Activated CD4-positive, alpha-beta T cell treated with anti-CD3 and anti-CD28 coated beads, Interleukin-2, amount 50 U/mL, for 48 hours (primary cell): ENCODE measurements around the gene CT45A5.
"Not testable (repeated sequence)": the region's sequence is repeated elsewhere in the genome, so short reads cannot be mapped to it uniquely, and the experiment has no call there.

ENCODE experiments used
- DNase-seq, 2 experiments: peaks; one replicate each; pipeline ENCODE4 v3.0.0-alpha.2; 2020

Gene CT45A5, protein sequence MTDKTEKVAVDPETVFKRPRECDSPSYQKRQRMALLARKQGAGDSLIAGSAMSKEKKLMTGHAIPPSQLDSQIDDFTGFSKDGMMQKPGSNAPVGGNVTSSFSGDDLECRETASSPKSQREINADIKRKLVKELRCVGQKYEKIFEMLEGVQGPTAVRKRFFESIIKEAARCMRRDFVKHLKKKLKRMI

DNA sequence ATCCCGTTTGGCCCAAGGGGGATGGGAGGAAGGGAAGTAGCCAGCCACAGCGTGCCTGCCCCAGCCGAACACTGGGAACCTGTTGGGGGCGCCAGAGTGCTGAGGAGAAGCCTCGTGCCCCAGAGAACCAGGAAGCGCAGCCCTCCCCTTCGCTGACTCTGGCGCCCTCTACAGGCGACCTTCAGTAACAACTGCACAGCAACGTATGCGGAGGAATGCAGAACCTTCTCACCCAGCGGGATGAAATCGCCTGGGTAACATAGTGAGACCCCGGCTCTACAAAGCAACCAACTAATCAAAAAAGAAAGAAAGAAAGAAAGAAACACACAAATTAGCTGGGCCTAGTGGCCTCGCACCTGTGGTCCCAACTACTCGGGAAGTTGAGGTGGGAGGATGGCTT is at the start of gene CT45A5:
CT45A5 (minus strand) TSS at position 101 of the 400 bp plus-strand sequence. CDS start 3,774 bp downstream, outside the sequence.
- not testable (repeated sequence) for DNase-seq

DNA sequence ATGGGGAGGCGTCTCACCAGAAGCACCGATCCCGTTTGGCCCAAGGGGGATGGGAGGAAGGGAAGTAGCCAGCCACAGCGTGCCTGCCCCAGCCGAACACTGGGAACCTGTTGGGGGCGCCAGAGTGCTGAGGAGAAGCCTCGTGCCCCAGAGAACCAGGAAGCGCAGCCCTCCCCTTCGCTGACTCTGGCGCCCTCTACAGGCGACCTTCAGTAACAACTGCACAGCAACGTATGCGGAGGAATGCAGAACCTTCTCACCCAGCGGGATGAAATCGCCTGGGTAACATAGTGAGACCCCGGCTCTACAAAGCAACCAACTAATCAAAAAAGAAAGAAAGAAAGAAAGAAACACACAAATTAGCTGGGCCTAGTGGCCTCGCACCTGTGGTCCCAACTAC is 34.6 kb upstream of the CT45A5 start, which contains the start of gene CT45A2:
CT45A2 (minus strand) TSS at position 101 of the 400 bp plus-strand sequence. CDS start 3,747 bp downstream, outside the sequence.
- DNase-seq: not testable (repeated sequence)

DNA sequence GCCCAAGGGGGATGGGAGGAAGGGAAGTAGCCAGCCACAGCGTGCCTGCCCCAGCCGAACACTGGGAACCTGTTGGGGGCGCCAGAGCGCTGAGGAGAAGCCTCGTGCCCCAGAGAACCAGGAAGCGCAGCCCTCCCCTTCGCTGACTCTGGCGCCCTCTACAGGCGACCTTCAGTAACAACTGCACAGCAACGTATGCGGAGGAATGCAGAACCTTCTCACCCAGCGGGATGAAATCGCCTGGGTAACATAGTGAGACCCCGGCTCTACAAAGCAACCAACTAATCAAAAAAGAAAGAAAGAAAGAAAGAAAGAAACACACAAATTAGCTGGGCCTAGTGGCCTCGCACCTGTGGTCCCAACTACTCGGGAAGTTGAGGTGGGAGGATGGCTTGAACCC is 17.4 kb upstream of the CT45A5 start, which contains the start of gene CT45A6:
CT45A6 (minus strand) TSS at position 101 of the 400 bp plus-strand sequence. CDS start 3,794 bp downstream, outside the sequence.
- DNase-seq: not testable (repeated sequence)

DNA sequence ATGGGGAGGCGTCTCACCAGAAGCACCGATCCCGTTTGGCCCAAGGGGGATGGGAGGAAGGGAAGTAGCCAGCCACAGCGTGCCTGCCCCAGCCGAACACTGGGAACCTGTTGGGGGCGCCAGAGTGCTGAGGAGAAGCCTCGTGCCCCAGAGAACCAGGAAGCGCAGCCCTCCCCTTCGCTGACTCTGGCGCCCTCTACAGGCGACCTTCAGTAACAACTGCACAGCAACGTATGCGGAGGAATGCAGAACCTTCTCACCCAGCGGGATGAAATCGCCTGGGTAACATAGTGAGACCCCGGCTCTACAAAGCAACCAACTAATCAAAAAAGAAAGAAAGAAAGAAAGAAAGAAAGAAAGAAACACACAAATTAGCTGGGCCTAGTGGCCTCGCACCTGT is 17.2 kb downstream of the CT45A5 start, which contains the start of gene CT45A3:
CT45A3 (minus strand) TSS at position 101 of the 400 bp plus-strand sequence. CDS start 3,747 bp downstream, outside the sequence.
- not testable (repeated sequence) for DNase-seq

DNA sequence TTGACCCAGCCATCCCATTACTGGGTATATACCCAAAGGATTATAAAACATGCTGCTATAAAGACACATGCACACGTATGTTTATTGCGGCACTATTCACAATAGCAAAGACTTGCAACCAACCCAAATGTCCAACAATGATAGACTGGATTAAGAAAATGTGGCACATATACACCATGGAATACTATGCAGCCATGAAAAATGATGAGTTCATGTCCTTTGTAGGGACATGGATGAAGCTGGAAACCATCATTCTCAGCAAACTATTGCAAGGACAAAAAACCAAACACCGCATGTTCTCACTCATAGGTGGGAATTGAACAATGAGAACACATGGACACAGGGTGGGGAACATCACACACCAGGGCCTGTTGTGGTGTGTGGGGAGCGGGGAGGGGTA is 40.6 kb downstream of the CT45A5 start:
- not testable (repeated sequence) for DNase-seq

DNA sequence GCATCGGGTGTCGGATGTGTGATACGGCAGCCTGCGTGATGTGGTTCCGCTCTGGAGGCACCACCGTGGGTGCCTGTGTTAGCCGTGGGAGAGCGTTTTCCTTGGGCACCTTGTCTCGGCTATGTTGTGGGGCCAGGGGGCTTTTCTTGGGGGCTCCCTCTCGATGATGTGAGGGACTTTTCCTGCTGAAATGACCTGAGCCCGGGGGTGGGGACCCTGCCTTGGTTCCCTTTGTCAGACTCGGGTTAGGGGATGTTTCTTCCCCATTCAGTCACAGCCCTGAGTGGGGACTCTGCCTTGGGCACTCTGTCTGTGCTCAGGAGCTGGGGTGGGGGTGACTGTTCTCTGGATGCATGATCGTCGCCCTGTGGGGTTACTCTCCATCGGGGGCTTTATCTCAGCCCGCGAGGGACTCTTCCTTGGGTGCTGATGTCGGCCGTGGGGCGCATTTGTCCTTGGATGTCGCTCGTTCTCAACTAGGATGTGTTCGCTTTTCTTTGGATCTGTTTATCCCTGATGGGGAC is 44.0 kb downstream of the CT45A5 start:
- no peak for DNase-seq

DNA sequence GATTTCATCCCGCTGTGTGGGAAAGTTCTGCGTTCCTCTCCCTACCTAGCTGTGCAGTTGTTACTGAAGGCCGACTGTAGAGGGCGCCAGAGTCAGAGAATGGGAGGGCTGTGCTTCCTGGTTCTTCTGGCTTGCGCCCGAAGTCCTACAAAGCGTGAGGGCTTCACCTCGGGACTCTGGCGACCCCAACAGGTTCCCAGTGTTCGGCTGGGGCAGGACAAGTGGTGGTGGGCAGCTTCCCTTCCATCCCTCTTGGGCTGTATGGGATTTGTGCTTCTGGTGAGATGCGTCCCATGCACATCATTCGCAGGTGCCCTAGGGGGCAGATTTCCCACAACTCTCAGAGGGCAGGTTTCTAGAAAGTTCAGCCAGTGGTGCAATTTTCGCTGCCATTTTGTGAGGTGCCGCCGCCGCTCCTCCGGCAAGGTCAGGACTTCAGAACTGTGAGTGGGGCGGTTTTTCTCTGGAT is 44.6 kb downstream of the CT45A5 start:
- DNase-seq: peak; percentile 58 to 66

DNA sequence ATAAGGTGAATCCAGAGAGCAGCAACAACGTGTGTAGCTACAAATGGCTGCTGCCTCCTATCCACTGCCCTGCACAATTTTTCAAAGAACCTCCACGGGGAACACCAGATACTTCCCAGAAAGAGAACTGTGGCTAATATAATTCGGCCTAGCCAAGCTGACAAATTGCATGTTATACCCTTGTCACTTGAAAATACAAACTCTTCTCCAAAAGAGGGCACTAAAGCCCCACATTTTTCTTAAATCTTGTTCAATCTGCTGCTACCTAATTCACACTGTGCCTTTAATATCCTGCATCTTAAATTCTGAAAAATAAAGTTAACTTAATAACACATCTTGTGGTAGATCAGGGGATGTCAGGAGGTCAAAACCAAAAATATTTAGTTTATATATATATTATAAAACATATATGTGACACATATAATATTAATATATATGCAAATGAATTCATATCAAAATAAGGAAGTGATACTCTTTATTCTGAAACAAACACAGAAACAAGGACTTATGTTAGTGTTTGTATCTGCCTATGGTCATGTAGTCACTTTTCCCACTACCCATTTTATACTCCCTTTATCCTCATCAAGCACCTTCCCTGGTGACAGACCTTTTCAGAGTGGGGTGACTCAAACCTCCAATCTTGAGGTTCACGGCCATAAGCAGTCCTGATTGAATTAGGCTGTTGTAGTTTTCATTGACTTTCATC is 47.8 kb downstream of the CT45A5 start:
- DNase-seq: no peak

DNA sequence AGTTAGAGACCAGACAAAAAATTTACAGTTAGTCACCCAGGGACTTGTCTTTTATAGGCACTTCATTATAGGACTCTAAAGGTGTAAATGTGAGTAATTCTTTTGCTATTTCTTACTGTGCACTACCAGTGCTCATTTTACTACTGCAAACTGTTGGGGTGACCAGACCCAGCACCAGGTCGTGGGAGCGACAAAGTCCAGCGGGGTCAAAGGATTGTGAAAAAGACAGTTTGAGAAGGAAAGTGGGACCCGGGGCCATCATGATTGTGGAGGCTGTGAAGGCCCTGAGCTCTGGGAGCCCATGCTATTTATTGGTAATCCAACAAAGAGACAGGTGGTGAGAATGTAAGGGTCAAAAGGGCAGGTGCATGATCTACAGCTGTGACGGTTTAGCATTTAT is 50.6 kb downstream of the CT45A5 start:
- not testable (repeated sequence) for DNase-seq
